ENCODE data around the gene FAM229B. TPM values are rescaled to one million over a fixed set of nuclear protein-coding genes. Genes with fewer than 3 reads are reported as not detected.

The FAM229B gene, protein sequence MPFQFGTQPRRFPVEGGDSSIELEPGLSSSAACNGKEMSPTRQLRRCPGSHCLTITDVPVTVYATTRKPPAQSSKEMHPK
- 11.9 and 12.0 TPM in 2 replicates for total RNA-seq (2014; rRNA removed; shearing (Covaris generic))
- polyA plus RNA-seq (2016; fragmentation: Nextera tagmentation; extraction: Ambion mirVana), result 53.9 and 57.3 TPM in 2 replicates

DNA sequence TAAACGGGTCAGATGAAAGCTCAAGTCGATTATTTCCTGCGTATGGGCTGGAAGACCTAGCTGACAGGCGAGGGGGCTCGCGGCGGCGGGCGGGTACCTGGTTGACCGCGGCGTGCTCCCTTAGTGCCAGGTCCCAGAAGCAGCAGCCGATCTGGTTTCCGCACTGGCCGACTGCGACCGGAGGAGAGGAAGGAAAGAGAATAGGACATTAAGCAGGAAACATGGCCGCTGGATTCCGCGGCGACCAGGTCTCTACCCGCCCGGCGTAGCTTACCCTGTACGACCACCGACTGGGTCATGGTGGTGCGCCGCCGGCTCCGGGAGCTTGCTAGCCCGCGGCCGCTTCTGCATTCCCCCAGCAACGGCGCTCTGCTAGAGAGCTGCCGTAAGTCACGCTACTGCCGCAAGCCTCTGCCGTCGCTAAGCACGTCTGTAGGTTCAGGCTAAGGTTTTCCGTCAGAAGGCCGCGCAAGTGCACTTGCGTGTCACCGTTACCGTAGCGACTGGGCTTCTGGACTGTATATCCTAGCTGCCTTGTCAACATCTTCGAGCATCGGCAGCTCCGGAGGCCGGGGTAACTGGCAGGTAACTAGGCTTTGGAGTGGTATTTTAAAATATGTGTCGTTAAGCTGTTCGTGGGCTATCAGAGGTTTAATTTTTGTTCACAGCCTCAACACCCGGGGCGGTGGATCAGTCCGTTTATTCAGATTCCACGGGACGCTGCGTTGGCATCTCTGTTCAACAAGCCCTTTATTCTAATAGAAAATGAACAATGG is at the start of gene FAM229B, which contains the start of gene TUBE1:
TSS of gene FAM229B (plus strand) at position 456 of the 776 bp plus-strand sequence. CDS start 11,693 bp downstream, outside the sequence.
TSS of gene TUBE1 (minus strand) at position 347 of the 776 bp plus-strand sequence. CDS start at position 299, 48 bp downstream.
- H4K20me1 ChIP-seq (ENCODE audit: insufficient read depth), result no peaks in the 10 kb centered on the region
- peaks cover 9% of the 10 kb centered on the region for H3K4me1 ChIP-seq (ENCODE audit: insufficient read depth)
- H2AFZ ChIP-seq, result peak within 1 kb of the TSS; percentile 91
- no peaks in the 10 kb centered on the region for H3K27me3 ChIP-seq (replicated peaks; ENCODE audit: insufficient read depth)
- H3K9ac ChIP-seq, result peak within 1 kb of the TSS; percentile 94
- H3F3A ChIP-seq (ENCODE audit: insufficient read depth), result peaks cover 10% of the 10 kb centered on the region; the same call in 1 of the 2 replicates
- H3K9me3 ChIP-seq (ENCODE audit: low read depth), result no peaks in the 10 kb centered on the region
- H3K9me2 ChIP-seq (ENCODE audit: insufficient read depth), result no peaks in the 10 kb centered on the region
- peak within 1 kb of the TSS; percentile 94 for H3K4me2 ChIP-seq (ENCODE audit: unreplicated experiment)
- peaks cover 18% of the 10 kb centered on the region for H3K36me3 ChIP-seq (ENCODE audit: low read depth)
- peak within 1 kb of the TSS; percentile 94 for H3K27ac ChIP-seq
- in situ Hi-C loops (cut with MboI), result no loop called here
- 1% methylated on average over 54 to 56 of the region's 60 CpGs for WGBS, 2 experiments (ENCODE audit: low coverage in 1 of 2, low lambda C conversion rate in 2 of 2, missing lambda C conversion rate in 2 of 2)
- no peak for TF ChIP-seq EZH2 (IDR thresholded peaks at IDR 0.05; ENCODE audit: insufficient read depth, poor library complexity, severe bottlenecking)
- no peak for TF ChIP-seq EZH2phosphoT487 (IDR thresholded peaks at IDR 0.05; ENCODE audit: insufficient read depth, low read depth)
- H3K4me3 ChIP-seq, result peak within 1 kb of the TSS; percentile 90
- H3K79me2 ChIP-seq (ENCODE audit: insufficient read depth), result peaks cover 28% of the 10 kb centered on the region
- peak; percentile 100 for DNase-seq

DNA sequence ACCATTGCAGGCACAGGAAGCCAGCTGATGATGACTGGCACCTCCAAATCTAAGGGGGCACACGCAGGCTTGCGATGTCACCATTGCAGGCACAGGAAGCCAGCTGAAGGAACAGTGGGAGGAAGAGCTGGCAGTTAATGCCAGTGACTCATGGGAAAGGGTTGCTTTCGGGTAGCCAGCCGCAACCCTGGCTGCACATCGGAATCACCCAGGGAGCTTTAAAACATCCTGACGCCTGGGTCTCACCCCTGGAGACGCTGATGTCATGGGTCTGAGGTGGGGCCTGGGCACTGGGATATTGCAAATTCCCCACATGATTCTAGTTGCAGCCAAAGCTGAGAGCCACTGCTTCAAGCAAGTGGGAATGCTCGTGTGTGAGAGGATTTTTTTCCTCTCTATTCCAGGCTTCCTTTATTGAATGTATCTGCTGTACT is 49.6 kb upstream of the FAM229B start:
- peak; percentile 99 for DNase-seq
- 0 out of 2 replicates have a peak overlapping the region, but pooled peaks have one; percentile 22 for H2AFZ ChIP-seq
- H3K4me2 ChIP-seq (ENCODE audit: unreplicated experiment), result peak overlapping the region; percentile 71
- no peaks in the 10 kb centered on the region for H3K36me3 ChIP-seq (ENCODE audit: low read depth)
- no peaks in the 10 kb centered on the region for H3K79me2 ChIP-seq (ENCODE audit: insufficient read depth)
- no peaks in the 10 kb centered on the region for H3K27me3 ChIP-seq (replicated peaks; ENCODE audit: insufficient read depth)
- peaks cover 75% of the 10 kb centered on the region for H3F3A ChIP-seq (ENCODE audit: insufficient read depth)
- TF ChIP-seq EZH2phosphoT487 (IDR thresholded peaks at IDR 0.05; ENCODE audit: insufficient read depth, low read depth), result no peak
- no peak for TF ChIP-seq EZH2 (IDR thresholded peaks at IDR 0.05; ENCODE audit: insufficient read depth, poor library complexity, severe bottlenecking)
- in situ Hi-C loops (cut with MboI), result no loop called here
- no peaks in the 10 kb centered on the region for H4K20me1 ChIP-seq (ENCODE audit: insufficient read depth)
- H3K9ac ChIP-seq, result peak overlapping the region; percentile 89
- no peaks in the 10 kb centered on the region for H3K9me3 ChIP-seq (ENCODE audit: low read depth)
- 0 to 3% methylated on average over 8 of the region's 8 CpGs for WGBS, 2 experiments (ENCODE audit: low coverage in 1 of 2, low lambda C conversion rate in 2 of 2, missing lambda C conversion rate in 2 of 2)
- no peaks in the 10 kb centered on the region for H3K9me2 ChIP-seq (ENCODE audit: insufficient read depth)
- H3K4me1 ChIP-seq (ENCODE audit: insufficient read depth), result peaks cover 75% of the 10 kb centered on the region
- H3K4me3 ChIP-seq, result peak overlapping the region; percentile 41
- peak overlapping the region; percentile 99 for H3K27ac ChIP-seq

DNA sequence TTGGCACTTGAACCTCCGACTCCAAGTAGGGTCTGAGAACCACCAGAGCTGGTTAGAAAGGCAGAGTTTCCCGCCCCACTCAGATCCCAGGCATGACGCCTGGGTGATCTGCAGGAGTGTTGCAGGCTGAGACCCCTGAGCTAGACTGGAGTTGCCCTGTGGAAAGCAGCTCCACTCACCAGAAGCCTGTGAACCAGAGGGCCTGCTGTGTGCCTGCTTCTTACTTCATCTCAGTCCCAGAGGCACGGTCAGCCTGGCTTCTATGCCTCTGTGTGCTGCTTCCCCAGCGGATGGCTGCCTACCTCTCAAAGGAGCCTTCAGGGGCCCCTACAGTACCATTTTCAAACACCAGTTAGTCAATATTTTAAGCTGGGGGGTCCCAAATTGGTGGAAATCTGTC is 49.1 kb upstream of the FAM229B start:
- no peak overlapping the region for H2AFZ ChIP-seq

DNA sequence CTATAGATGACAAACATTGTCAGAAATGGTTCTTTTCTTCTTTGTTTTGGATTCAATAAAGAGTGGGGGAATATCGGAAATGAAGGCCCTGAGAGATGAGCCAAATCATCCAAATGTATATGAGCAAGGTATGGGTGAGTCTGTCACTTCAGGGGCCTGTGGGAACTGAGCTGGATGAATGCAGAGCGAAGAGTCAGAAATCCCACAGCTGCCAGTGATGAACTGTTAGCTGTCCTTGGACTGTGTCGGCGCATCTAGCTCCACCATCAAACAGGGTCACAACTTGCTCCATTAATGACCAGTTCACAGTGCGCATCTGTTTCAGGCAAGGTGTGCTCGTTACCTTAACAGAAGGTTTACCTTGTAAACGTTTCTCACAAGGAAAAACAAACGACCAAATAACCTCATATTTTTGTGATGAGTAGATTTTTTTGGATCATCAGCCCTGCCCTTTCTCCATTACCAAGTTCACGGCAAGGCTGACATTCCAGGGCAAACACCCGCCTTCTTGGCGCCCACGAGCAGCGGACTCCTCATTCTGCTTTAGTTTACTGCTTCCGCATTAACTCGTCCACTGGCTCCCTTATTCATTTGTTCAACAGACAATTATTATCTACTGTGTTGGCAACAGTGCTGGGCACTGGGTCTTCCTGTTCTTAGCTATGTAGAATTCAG is 48.5 kb upstream of the FAM229B start:
- Histone ChIP-seq H3K9me2 (ENCODE audit: insufficient read depth) (no peaks in the 10 kb centered on the region), H3K9me3 (ENCODE audit: low read depth) (no peaks in the 10 kb centered on the region), H2AFZ (peak overlapping the region; percentile 36; the same call in 1 of the 2 replicates), H3K79me2 (ENCODE audit: insufficient read depth) (no peaks in the 10 kb centered on the region), H3K27ac (peak overlapping the region; percentile 99), H3K36me3 (ENCODE audit: low read depth) (no peaks in the 10 kb centered on the region), H3K4me1 (ENCODE audit: insufficient read depth) (peaks cover 78% of the 10 kb centered on the region), H3F3A (ENCODE audit: insufficient read depth) (peaks cover 81% of the 10 kb centered on the region), H3K4me2 (ENCODE audit: unreplicated experiment) (peak overlapping the region; percentile 71), H3K9ac (peak overlapping the region; percentile 89), H4K20me1 (ENCODE audit: insufficient read depth) (no peaks in the 10 kb centered on the region), H3K4me3 (peak overlapping the region; percentile 43), H3K27me3 (replicated peaks; ENCODE audit: insufficient read depth) (no peaks in the 10 kb centered on the region)
- DNase-seq, result peak; percentile 91
- in situ Hi-C loops (cut with MboI), result no loop called here
- 19% methylated on average over 15 of the region's 15 CpGs for WGBS, 2 experiments (ENCODE audit: low coverage in 1 of 2, low lambda C conversion rate in 2 of 2, missing lambda C conversion rate in 2 of 2)
- TF ChIP-seq EZH2phosphoT487 (IDR thresholded peaks at IDR 0.05; ENCODE audit: insufficient read depth, low read depth) (no peak), EZH2 (IDR thresholded peaks at IDR 0.05; ENCODE audit: insufficient read depth, poor library complexity, severe bottlenecking) (no peak)

More for the DNA sequence above, 49.1 kb upstream of the FAM229B start:
- TF ChIP-seq EZH2phosphoT487 (IDR thresholded peaks at IDR 0.05; ENCODE audit: insufficient read depth, low read depth) (no peak), EZH2 (IDR thresholded peaks at IDR 0.05; ENCODE audit: insufficient read depth, poor library complexity, severe bottlenecking) (no peak)
- Histone ChIP-seq H3K9me2 (ENCODE audit: insufficient read depth) (no peaks in the 10 kb centered on the region), H3K4me3 (peak overlapping the region; percentile 41), H3K79me2 (ENCODE audit: insufficient read depth) (no peaks in the 10 kb centered on the region), H3K36me3 (ENCODE audit: low read depth) (no peaks in the 10 kb centered on the region), H3K27me3 (replicated peaks; ENCODE audit: insufficient read depth) (no peaks in the 10 kb centered on the region), H3K27ac (peak overlapping the region; percentile 99), H3F3A (ENCODE audit: insufficient read depth) (peaks cover 77% of the 10 kb centered on the region), H3K4me1 (ENCODE audit: insufficient read depth) (peaks cover 76% of the 10 kb centered on the region), H4K20me1 (ENCODE audit: insufficient read depth) (no peaks in the 10 kb centered on the region), H3K4me2 (ENCODE audit: unreplicated experiment) (peak overlapping the region; percentile 71), H3K9ac (peak overlapping the region; percentile 89), H3K9me3 (ENCODE audit: low read depth) (no peaks in the 10 kb centered on the region)
- in situ Hi-C loops (cut with MboI), result no loop called here
- peak; percentile 70 for DNase-seq
- 9 to 16% methylated on average over 5 of the region's 5 CpGs for WGBS, 2 experiments (ENCODE audit: low coverage in 1 of 2, low lambda C conversion rate in 2 of 2, missing lambda C conversion rate in 2 of 2)
